ENCODE data around the gene TIMM13.
A peak's percentile ranks its signal among the peaks of the same experiment; 100 is the strongest.

TIMM13 gene

DNA sequence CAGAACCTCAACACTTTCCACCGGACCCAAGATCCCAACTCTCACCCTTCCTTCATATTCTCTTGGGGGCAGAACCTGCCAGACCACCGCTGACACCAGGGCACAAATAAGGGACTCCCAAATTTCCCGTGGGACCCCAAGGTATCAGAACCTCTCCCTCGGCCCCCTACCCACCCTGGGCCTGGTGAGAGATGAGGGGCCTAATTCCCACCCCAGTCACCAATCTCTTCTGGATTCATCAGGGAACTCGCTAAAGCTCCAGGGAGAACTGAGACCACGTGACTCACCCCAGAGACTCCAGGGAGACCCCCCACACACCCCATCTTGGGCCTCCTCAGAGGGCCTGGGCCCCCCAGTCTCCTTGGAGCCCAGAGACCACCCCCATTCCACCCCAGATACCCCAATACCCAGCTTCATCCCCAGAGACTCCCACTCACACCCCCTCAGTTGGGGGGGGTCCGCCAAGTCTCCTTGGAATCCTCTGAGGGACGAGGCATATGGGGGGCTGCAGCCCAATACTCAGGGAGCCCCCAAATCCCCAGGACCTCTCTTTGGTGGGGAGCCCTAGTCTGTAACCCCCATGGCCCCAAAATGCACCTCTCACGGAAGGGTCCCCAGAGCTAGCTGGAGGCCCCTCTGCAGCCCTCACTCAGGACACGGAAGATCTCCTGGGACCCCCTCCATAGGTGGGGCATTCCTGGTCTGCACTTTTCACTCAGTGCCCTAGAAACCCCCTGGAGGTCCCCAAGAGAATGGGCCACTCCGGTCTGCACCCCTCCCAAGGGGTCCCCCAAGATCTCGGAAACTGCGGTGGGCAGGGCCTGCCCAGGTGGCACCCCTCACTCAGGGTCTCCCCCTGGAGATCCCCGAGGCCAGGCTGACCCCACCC lies 27.8 kb upstream of the TIMM13 start:
- Histone ChIP-seq H3K4me3 (ENCODE audit: insufficient read depth, low read depth, low read length, poor library complexity, severe bottlenecking) (peak overlapping the region; percentile 88), H3K36me3 (ENCODE audit: control insufficient read depth, insufficient read depth, low read length) (no peaks in the 10 kb centered on the region), H3K4me1 (ENCODE audit: control insufficient read depth, insufficient read depth, low read length, poor library complexity, severe bottlenecking) (peaks cover 14% of the 10 kb centered on the region), H3K27ac (ENCODE audit: insufficient read depth, low read length, poor library complexity, severe bottlenecking) (peak overlapping the region; percentile 75), H3K27me3 (replicated peaks; ENCODE audit: control insufficient read depth, insufficient read depth, low read length, poor library complexity, severe bottlenecking) (no peaks in the 10 kb centered on the region), H3K9me3 (ENCODE audit: control insufficient read depth, low read length) (no peaks in the 10 kb centered on the region)
- DNase-seq: no peak

DNA sequence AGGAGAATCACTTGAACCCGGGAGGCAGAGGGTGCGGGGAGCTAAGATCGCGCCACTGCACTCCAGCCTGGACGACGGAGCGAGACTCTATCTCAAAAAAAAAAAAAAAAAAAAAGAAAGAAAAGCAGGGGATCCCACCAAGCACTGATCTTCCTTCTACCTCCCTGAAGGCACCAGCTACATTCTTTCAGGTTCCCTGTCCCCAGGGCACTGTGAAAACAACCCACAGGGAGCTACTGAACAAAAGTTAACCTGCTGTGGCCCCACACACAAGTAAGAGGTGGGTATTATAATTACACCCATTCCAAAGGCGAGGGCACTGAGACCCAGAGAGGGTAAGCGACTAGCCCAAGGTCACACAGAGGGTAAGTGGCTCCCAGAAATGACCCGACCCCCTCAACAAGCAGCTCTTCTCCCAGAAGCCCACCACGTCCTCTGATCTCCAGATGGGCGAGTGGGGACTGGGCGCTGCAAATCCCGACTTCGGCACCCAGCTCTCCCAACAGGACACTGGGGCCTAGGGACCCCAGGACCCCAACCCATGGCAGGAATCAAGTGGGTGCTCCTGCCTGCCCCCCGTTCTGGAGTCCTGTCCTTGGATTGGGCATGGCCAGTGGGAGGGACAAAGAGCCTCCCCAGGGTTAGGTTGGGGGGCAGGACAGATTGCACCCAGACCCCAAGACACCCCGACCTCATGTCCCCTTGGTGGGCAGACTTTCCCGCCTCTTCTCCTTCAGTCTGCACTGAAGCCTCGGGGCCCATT lies 27.0 kb upstream of the TIMM13 start:
- Histone ChIP-seq H3K27ac (ENCODE audit: insufficient read depth, low read length, poor library complexity, severe bottlenecking) (no peak overlapping the region), H3K4me3 (ENCODE audit: insufficient read depth, low read depth, low read length, poor library complexity, severe bottlenecking) (no peak overlapping the region), H3K4me1 (ENCODE audit: control insufficient read depth, insufficient read depth, low read length, poor library complexity, severe bottlenecking) (peaks cover 14% of the 10 kb centered on the region), H3K27me3 (replicated peaks; ENCODE audit: control insufficient read depth, insufficient read depth, low read length, poor library complexity, severe bottlenecking) (no peaks in the 10 kb centered on the region), H3K9me3 (ENCODE audit: control insufficient read depth, low read length) (no peaks in the 10 kb centered on the region), H3K36me3 (ENCODE audit: control insufficient read depth, insufficient read depth, low read length) (no peaks in the 10 kb centered on the region)
- no peak for DNase-seq

DNA sequence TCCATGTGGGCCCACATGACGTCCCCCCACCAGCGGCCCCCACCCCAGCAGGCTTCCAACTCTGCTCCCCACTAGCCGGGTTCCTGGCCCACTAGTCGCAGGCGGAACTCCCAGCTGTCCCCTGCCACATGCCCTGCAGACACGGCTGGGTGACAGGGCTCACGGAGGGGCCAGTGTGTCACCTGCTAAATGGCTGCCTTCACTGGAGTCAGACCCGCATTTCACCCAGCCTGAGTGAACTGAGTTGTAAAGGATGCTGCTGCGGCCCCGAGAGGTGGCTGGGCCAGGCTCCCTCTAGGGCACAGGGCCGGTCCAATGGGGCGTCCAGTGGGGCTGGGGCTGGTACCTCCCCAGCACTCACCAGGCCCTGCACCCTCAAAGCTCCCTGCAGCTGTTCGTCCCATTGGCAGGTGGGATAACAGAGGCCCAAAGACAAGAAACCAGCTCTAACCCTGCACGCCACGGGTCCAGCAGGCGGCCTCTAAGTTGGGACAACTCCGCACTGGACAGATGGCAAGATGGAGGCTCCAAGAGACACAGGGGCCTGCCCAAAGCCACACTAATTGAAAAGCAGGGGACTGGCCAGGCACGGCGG lies 26.1 kb upstream of the TIMM13 start:
- DNase-seq: no peak
- Histone ChIP-seq H3K9me3 (ENCODE audit: control insufficient read depth, low read length) (no peaks in the 10 kb centered on the region), H3K4me1 (ENCODE audit: control insufficient read depth, insufficient read depth, low read length, poor library complexity, severe bottlenecking) (peaks cover 14% of the 10 kb centered on the region), H3K27ac (ENCODE audit: insufficient read depth, low read length, poor library complexity, severe bottlenecking) (no peak overlapping the region), H3K4me3 (ENCODE audit: insufficient read depth, low read depth, low read length, poor library complexity, severe bottlenecking) (no peak overlapping the region), H3K36me3 (ENCODE audit: control insufficient read depth, insufficient read depth, low read length) (no peaks in the 10 kb centered on the region), H3K27me3 (replicated peaks; ENCODE audit: control insufficient read depth, insufficient read depth, low read length, poor library complexity, severe bottlenecking) (no peaks in the 10 kb centered on the region)

DNA sequence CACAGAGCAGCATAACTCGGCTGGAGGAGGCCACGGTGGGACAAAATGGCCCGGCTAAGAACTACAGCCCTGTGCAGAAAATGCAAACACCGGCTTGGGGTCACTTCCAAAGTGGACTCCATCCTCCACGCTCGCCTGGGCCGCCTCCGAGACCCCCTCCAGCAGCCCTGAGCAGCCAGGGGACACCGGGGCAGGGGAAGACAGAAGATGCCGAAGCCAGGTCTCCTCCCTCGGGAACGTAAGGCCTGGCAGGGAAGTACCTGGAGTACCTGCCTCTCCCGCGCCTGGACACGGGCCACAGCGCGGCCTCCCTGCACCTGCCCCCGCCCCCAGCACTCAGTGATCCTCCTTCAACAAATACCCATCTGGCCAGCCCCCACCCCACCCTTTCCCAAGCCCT lies 24.4 kb upstream of the TIMM13 start:
- no peaks in the 10 kb centered on the region for H3K9me3 ChIP-seq (ENCODE audit: control insufficient read depth, low read length)
- no peak overlapping the region for H3K27ac ChIP-seq (ENCODE audit: insufficient read depth, low read length, poor library complexity, severe bottlenecking)
- no peak overlapping the region for H3K4me3 ChIP-seq (ENCODE audit: insufficient read depth, low read depth, low read length, poor library complexity, severe bottlenecking)
- no peaks in the 10 kb centered on the region for H3K36me3 ChIP-seq (ENCODE audit: control insufficient read depth, insufficient read depth, low read length)
- no peak for DNase-seq
- no peaks in the 10 kb centered on the region for H3K27me3 ChIP-seq (replicated peaks; ENCODE audit: control insufficient read depth, insufficient read depth, low read length, poor library complexity, severe bottlenecking)
- peaks cover 14% of the 10 kb centered on the region for H3K4me1 ChIP-seq (ENCODE audit: control insufficient read depth, insufficient read depth, low read length, poor library complexity, severe bottlenecking)

DNA sequence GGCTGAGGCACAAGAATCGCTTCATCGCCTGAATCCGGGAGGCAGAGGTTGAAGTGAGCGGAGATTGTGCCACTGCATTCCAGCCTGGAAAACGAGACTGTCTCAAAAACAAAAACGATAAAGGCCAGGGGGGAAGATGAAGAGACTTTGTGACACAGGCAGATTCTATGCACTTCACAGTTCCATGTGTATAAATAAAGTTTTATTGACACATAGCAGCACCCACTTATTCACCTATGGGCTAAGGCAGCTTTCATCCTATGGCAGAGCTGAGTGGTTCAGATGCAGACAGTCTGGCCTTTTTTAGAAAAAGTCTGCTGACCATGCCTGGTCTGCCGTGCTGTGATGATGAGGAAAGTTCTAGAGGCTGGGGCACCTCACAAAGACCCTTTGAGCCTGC lies 23.8 kb upstream of the TIMM13 start:
- Histone ChIP-seq H3K36me3 (ENCODE audit: control insufficient read depth, insufficient read depth, low read length) (no peaks in the 10 kb centered on the region), H3K9me3 (ENCODE audit: control insufficient read depth, low read length) (no peaks in the 10 kb centered on the region), H3K27ac (ENCODE audit: insufficient read depth, low read length, poor library complexity, severe bottlenecking) (no peak overlapping the region), H3K4me3 (ENCODE audit: insufficient read depth, low read depth, low read length, poor library complexity, severe bottlenecking) (no peak overlapping the region), H3K27me3 (replicated peaks; ENCODE audit: control insufficient read depth, insufficient read depth, low read length, poor library complexity, severe bottlenecking) (no peaks in the 10 kb centered on the region), H3K4me1 (ENCODE audit: control insufficient read depth, insufficient read depth, low read length, poor library complexity, severe bottlenecking) (peaks cover 12% of the 10 kb centered on the region)
- DNase-seq: no peak

DNA sequence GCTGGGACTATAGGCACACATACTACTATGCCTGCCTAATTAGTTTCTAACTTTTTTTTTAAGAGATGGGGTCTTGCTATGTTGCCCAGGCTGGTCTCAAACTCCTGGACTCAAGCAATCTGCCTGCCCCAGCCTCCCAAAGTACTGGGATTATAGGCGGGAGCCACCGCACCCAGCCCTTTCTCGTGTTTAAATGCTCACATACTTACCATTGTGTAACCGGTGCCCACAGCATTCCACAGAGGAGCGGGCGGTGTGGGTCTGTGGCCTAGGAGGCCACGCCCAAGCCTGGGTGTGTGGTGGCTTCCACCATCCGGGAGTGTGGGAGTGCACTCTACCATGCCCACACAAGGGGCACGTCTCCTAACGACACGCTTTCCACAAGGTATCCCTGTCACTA lies 21.6 kb upstream of the TIMM13 start:
- Histone ChIP-seq H3K36me3 (ENCODE audit: control insufficient read depth, insufficient read depth, low read length) (peaks cover 6% of the 10 kb centered on the region), H3K9me3 (ENCODE audit: control insufficient read depth, low read length) (no peaks in the 10 kb centered on the region), H3K27ac (ENCODE audit: insufficient read depth, low read length, poor library complexity, severe bottlenecking) (no peak overlapping the region), H3K4me1 (ENCODE audit: control insufficient read depth, insufficient read depth, low read length, poor library complexity, severe bottlenecking) (no peaks in the 10 kb centered on the region), H3K27me3 (replicated peaks; ENCODE audit: control insufficient read depth, insufficient read depth, low read length, poor library complexity, severe bottlenecking) (no peaks in the 10 kb centered on the region), H3K4me3 (ENCODE audit: insufficient read depth, low read depth, low read length, poor library complexity, severe bottlenecking) (no peak overlapping the region)
- DNase-seq: no peak

DNA sequence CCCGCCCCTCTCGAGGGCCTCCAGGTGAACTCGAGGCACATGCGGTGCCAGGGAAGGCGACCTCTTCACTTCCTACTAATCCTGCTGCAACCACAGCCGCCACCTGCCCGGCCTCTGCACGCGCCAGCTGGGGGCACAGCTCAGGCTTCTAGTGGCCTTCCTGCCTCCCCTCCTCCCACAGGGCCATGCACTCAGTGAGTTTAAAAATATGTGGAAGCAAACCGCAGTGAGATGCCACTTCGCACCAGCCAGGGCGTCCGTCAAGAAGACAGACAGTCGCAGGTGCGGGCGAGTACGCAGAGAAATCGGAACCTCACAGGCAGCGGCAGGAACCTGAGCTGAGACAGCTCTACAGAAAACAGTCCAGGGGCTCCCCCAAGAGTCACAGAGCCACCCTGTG lies 19.0 kb upstream of the TIMM13 start:
- H3K4me1 ChIP-seq (ENCODE audit: control insufficient read depth, insufficient read depth, low read length, poor library complexity, severe bottlenecking): no peaks in the 10 kb centered on the region
- H3K27me3 ChIP-seq (replicated peaks; ENCODE audit: control insufficient read depth, insufficient read depth, low read length, poor library complexity, severe bottlenecking): no peaks in the 10 kb centered on the region
- H3K27ac ChIP-seq (ENCODE audit: insufficient read depth, low read length, poor library complexity, severe bottlenecking): no peak overlapping the region
- H3K4me3 ChIP-seq (ENCODE audit: insufficient read depth, low read depth, low read length, poor library complexity, severe bottlenecking): no peak overlapping the region
- DNase-seq: no peak
- no peaks in the 10 kb centered on the region for H3K9me3 ChIP-seq (ENCODE audit: control insufficient read depth, low read length)
- H3K36me3 ChIP-seq (ENCODE audit: control insufficient read depth, insufficient read depth, low read length): peaks cover 15% of the 10 kb centered on the region

DNA sequence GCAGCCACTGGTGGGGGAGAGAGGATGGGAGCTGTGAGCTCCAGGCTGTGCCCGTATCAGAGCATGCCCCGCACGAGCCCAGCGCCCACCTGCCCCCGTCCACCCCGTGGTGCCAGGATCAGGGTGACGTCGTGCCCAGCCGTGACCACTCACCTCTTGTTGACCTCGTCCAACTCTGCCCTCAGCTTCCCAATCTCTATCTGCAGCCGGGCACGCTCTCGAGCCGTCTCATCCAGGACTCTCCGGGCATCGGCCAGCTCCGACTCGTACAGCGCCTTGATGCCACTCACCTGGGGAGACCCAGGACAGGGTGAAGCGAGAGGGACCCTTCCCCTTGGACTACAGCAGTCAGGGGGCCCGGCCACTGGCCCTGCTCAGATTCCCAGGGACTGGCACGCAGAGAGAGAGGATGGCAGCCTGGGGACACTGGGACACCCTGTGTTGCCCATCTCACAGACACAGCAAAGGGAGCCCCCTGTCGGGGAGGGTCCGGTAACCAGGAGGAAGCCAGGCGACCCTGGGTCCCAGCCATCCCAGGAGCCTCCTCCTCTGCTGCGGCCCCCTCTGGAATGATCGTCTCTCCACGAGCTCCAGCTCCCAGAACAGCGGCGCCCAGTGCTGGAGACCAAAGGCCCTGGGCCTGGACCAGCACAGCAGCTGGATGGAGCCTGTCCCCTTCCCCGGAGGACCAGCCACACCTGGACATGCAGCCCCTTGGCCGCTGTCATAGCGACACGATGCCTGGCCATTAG lies 17.0 kb upstream of the TIMM13 start:
- H3K27ac ChIP-seq (ENCODE audit: insufficient read depth, low read length, poor library complexity, severe bottlenecking): no peak overlapping the region
- no peak for DNase-seq
- H3K27me3 ChIP-seq (replicated peaks; ENCODE audit: control insufficient read depth, insufficient read depth, low read length, poor library complexity, severe bottlenecking): no peaks in the 10 kb centered on the region
- H3K4me1 ChIP-seq (ENCODE audit: control insufficient read depth, insufficient read depth, low read length, poor library complexity, severe bottlenecking): no peaks in the 10 kb centered on the region
- no peaks in the 10 kb centered on the region for H3K9me3 ChIP-seq (ENCODE audit: control insufficient read depth, low read length)
- no peak overlapping the region for H3K4me3 ChIP-seq (ENCODE audit: insufficient read depth, low read depth, low read length, poor library complexity, severe bottlenecking)
- H3K36me3 ChIP-seq (ENCODE audit: control insufficient read depth, insufficient read depth, low read length): peaks cover 15% of the 10 kb centered on the region

DNA sequence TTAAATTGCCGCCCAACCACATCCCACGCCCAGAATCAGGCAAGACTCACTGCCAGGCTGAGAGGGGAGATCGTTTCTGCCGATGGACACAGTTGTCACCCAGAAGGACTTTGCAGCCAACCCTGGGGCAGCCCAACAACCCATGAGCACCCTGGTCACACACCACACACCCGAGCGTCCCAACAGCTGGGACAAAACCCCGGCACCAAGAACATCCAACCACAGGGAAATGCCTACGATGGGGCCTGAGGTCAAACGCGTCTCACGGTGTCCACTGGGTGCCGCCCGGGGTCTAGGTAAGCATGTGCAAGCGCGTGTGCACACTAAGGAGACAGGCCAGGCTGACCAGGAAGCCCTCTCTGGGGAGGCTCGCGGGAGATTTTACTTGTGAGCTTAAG lies 16.4 kb upstream of the TIMM13 start:
- no peaks in the 10 kb centered on the region for H3K4me1 ChIP-seq (ENCODE audit: control insufficient read depth, insufficient read depth, low read length, poor library complexity, severe bottlenecking)
- DNase-seq: no peak

More for the DNA sequence above, 16.4 kb upstream of the TIMM13 start:
- no peak overlapping the region for H3K27ac ChIP-seq (ENCODE audit: insufficient read depth, low read length, poor library complexity, severe bottlenecking)
- no peaks in the 10 kb centered on the region for H3K9me3 ChIP-seq (ENCODE audit: control insufficient read depth, low read length)
- peaks cover 15% of the 10 kb centered on the region for H3K36me3 ChIP-seq (ENCODE audit: control insufficient read depth, insufficient read depth, low read length)
- no peak overlapping the region for H3K4me3 ChIP-seq (ENCODE audit: insufficient read depth, low read depth, low read length, poor library complexity, severe bottlenecking)
- no peaks in the 10 kb centered on the region for H3K27me3 ChIP-seq (replicated peaks; ENCODE audit: control insufficient read depth, insufficient read depth, low read length, poor library complexity, severe bottlenecking)
